ENCODE data around the gene STK4. TPM values are rescaled to one million over a fixed set of nuclear protein-coding genes. Genes with fewer than 3 reads are reported as not detected.

The STK4 gene
- total RNA-seq = 11.3 and 11.4 TPM in 2 replicates
- polyA plus RNA-seq (2012) = 7.8 TPM

GRCh38 chr20:44966030-44966961, at the start of gene STK4:
TSS of gene STK4 (plus strand) at chr20:44966512. CDS start at chr20:44966569, 57 bp downstream.
- peak; percentile 95 for DNase-seq (ENCODE audit: low read depth)

DNA sequence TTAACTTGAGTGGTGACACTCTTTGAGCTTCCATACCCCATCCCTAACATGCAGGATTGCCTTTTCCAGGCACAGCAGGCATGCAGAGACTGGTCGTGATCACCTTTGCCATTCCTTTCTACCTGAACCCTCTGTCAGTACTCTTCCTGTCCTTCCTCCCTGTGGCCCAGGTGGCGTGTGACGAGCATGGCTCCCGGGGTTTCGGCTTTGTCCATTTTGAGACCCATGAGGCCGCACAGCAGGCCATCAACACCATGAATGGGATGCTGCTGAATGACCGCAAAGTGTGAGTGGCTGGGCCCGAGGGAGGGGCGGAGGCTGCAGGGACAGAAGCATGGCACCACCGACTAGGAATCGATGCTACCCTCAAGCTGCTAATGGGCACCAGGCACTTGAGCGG, 49.7 kb upstream of the STK4 start:
- DNase-seq (ENCODE audit: low read depth) = no peak

DNA sequence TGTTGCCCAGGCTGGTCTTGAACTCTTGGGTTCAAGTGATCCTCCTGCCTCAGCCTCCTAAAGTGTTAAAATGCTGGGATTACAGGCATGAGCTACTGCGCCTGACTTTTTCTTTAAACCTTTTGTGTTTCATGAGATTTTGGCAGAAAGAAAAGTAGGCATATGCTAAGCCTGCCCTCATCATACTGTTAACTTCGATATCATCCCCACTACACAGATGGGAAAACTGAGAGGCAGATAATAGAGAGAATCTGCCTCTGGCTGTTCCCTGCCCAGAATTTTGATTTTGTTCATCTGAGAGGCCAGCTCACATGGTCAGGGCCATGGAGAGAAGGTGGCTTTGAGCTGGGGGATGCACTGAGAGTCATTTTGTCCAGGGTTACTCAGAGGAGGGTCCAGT, 48.9 kb upstream of the STK4 start:
- DNase-seq (ENCODE audit: low read depth) = no peak

- DNase-seq (ENCODE audit: low read depth) = no peak
Observed at GRCh38 chr20:44918342-44918741, 48.0 kb upstream of the STK4 start.

DNA sequence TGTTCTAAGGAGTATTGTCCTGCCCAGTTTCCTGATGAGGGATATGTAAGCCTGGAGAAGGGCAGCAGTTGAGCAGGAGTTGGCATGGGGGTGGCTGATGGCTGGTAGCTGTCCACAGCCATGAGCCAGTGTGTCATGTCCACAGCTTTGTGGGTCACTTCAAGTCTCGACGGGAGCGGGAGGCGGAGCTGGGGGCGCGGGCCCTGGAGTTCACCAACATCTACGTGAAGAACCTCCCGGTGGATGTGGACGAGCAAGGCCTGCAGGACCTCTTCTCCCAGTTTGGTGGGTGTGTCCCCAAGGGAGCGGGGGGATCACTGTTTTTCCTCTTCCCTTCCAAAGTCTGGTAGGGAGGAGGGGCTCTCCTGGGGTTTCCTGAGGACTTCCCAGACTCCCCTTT, 47.6 kb upstream of the STK4 start:
- no peak for DNase-seq (ENCODE audit: low read depth)

DNA sequence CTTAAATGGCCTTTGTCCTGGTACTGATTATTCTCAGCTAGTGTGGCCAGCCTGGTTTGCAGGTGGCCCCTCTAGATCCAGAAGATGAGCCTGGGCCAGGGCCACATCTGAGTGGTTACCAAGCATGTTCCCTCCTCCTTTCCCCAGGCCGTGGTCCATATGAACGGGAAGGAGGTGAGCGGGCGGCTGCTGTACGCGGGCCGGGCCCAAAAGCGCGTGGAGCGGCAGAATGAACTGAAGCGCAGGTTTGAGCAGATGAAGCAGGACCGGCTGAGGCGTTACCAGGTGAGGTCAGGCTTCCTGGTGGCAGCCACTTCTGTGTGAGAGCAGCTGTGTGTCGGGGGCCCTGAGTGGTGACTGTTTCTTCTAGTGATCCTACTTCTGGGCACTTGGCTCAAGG, 44.9 kb upstream of the STK4 start:
- no peak for DNase-seq (ENCODE audit: low read depth)

DNA sequence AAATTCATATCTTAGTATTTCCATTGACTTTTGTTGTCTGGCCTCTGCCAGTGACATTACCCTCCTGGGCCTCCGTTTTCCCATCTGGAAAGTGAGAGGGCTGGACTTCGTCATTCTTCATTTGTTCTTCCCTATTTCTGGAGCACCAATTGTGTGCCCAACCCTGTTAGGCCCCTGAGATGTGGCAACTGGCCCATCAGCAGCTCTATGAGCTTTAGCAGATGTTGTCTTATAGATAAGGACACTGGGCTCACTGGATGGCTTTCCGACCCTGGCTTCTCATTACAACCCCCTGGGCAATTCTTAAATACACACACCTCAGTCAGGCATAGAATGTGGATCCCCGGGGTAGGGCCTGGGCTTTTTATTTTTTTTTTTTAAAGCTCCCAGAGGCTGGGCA, 41.8 kb upstream of the STK4 start:
- no peak for DNase-seq (ENCODE audit: low read depth)

- DNase-seq (ENCODE audit: low read depth) = no peak
Observed at GRCh38 chr20:44928595-44928994, 37.7 kb upstream of the STK4 start.

- no peak for DNase-seq (ENCODE audit: low read depth)
Observed at GRCh38 chr20:44930517-44931168, 35.7 kb upstream of the STK4 start.

DNA sequence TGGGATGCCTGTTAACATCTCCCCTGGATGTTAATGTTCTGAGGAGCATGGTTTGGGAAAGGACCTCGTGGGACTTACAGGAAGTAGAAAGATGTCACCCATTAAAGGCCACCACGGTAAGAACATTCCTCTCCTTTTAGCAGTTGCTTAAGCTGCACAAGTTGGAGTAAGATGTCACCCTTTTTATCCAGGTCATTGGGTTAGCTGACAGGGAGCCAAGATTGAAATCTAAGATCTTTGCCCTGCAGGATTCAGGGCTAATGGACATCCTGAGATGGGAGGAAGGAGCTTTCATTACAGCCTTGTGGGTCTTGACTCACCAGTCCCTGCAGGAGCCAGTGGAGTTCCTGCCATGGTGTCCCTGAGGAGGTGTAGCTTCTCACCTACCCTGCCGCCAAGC, 34.4 kb upstream of the STK4 start:
- DNase-seq (ENCODE audit: low read depth) = no peak

DNA sequence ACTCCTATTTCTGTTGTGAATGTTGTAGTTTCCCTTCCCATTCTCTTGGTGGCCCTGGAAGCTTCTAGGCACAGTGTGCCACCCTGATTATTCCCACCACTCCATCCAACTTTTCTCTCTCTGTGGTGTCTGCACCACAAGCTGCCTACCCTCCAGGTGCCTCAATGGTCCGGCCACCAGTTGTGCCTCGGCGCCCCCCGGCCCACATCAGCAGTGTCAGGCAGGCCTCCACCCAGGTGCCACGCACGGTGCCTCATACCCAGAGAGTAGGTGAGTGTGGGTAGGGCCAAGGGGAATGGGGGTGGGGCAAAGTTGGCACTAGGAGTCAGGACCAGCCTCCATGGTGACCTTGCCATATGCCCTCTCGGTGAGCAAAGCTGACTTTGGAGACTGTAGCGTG, 33.4 kb upstream of the STK4 start:
- no peak for DNase-seq (ENCODE audit: low read depth)

- DNase-seq (ENCODE audit: low read depth) = no peak
Observed at GRCh38 chr20:44936510-44936909, 29.8 kb upstream of the STK4 start.

DNA sequence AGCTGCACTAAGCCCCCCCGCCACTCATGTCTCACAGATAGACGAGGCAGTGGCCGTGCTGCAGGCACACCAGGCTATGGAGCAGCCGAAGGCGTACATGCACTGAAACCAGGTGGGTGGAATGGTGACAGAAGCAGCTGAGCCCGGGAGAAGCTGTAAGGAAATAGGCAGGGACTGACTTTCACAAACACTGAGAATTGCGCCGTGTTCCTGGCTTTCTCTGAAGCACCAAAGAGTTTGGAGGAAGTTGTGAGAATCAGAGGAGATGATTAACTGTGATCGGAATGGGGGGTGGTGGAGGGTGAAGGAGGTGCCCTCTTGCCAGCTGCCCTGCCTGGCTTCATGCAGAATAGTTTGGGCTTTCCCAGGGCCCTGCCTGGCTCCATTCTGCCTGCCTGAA, 27.7 kb upstream of the STK4 start:
- no peak for DNase-seq (ENCODE audit: low read depth)

DNA sequence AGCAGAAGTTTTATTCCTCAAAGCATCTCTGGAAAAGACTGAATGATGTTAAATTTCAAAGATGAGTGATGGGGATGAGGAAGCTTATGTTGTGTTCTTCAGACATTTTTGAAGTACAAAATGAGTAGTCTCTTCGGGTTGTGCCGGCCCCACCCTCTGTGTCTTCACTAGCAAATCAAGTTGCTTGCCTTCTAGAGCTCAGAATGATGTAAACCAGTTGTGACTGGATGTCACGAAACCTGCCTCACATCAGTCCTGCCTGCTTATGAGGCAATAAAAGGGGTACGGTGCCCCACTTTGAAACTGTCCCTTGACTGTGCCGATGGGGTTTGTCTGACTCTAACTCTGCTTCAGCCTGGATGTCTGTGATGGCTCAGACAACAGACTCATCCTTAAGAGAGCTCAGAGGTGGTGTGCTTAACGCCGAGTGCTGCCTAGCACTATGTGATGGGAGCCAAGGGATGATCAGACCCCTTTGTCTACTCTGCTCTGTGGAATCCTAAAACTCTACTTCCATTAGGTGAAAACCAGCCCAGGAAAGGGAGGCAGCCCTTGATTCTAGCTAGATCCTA, 25.1 kb upstream of the STK4 start:
- no peak for DNase-seq (ENCODE audit: low read depth)

GRCh38 chr20:44942264-44942973, 23.9 kb upstream of the STK4 start:
- DNase-seq (ENCODE audit: low read depth) = no peak

- DNase-seq (ENCODE audit: low read depth) = no peak
Observed at GRCh38 chr20:44943828-44944227, 22.5 kb upstream of the STK4 start.

- no peak for DNase-seq (ENCODE audit: low read depth)
Observed at GRCh38 chr20:44945261-44945660, 21.1 kb upstream of the STK4 start.

GRCh38 chr20:44946271-44946852, 19.9 kb upstream of the STK4 start:
- peak; percentile 9 for DNase-seq (ENCODE audit: low read depth)

DNA sequence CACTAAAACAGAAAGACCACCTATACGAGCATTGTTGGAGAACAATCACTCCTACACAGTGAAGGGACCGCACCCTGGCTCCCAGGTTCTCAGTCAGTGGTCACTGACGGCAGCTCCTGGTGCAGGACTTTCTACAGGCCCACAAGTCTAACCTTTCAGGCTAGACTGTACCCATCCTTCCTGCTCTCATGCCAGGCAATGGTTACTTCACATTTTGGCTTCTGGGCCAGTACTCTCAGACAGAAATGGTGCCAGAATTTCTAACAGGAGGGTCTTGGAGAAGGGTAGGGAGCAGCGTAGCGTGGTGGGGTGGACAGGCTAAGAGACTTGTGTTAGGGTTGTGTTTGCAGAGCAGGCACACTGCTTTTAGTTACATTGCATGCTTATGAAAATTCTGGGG, 18.2 kb upstream of the STK4 start:
- DNase-seq (ENCODE audit: low read depth) = no peak

DNA sequence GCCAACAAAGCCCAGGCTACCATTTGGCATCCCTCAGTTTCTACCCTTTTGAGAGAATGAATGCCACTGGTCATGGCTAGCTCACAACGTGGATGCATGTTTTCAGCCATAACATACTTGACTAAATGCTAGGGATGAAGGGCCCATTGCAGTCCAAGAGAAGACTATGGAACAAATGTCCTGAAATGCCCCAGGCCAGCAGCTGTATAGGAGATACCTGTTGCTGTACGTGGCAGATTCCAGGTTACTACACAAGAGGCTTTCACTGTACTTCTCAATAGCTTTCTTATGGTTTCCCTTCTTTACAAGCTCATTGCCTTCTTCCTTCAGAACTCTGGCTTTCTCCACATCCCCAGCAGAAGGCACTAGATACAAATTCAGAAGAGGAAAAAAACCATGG, 17.8 kb upstream of the STK4 start:
- DNase-seq (ENCODE audit: low read depth) = no peak

- DNase-seq (ENCODE audit: low read depth) = no peak
Observed at GRCh38 chr20:44950368-44950767, 15.9 kb upstream of the STK4 start.
